Stimulated activated CD4-positive, alpha-beta T cell treated with anti-CD3 and anti-CD28 coated beads, Interleukin-12 subunit alpha, Interleukin-12 subunit beta, amount 100 ng/mL, for 48 hours (primary cell): Measurements from ENCODE around the gene SPATA32.
"Not testable (repeated sequence)": the region's sequence is repeated elsewhere in the genome, so short reads cannot be mapped to it uniquely, and the experiment has no call there.

ENCODE experiments used
- DNase-seq, 3 donors: peaks; one replicate each; pipeline ENCODE4 v3.0.0-alpha.2; 2020; ENCODE audit warnings: low read depth in 2 of 3, low spot score in 1 of 3

The SPATA32 gene

GRCh38 chr17:45273551-45273957, 11.7 kb upstream of the SPATA32 start:
- DNase-seq, result no peak

- no peak for DNase-seq
These were observed 9.7 kb upstream of the SPATA32 start for GRCh38 chr17:45271603-45272002.

- DNase-seq, result peak; percentile 28 to 48 (median 45)
These were observed 9.0 kb upstream of the SPATA32 start for GRCh38 chr17:45270828-45271418.

GRCh38 chr17:45269912-45270311, 8.0 kb upstream of the SPATA32 start:
- no peak for DNase-seq

GRCh38 chr17:45267436-45268055, 5.7 kb upstream of the SPATA32 start:
- no peak for DNase-seq

GRCh38 chr17:45266372-45266926, 4.6 kb upstream of the SPATA32 start:
- DNase-seq, result no peak

GRCh38 chr17:45265821-45266220, 3.9 kb upstream of the SPATA32 start:
- no peak for DNase-seq

GRCh38 chr17:45264988-45265387, 3.1 kb upstream of the SPATA32 start:
- no peak for DNase-seq

GRCh38 chr17:45264430-45264829, 2.5 kb upstream of the SPATA32 start:
- DNase-seq, result no peak

GRCh38 chr17:45263477-45263860, 1.6 kb upstream of the SPATA32 start:
- no peak for DNase-seq

- DNase-seq, result no peak
These were observed 902 bp upstream of the SPATA32 start for GRCh38 chr17:45262516-45263476.

GRCh38 chr17:45260204-45260783, 1.6 kb downstream of the SPATA32 start:
- DNase-seq, result no peak

GRCh38 chr17:45258981-45259380, 2.9 kb downstream of the SPATA32 start:
- DNase-seq, result no peak

- DNase-seq, result no peak
These were observed 4.8 kb downstream of the SPATA32 start for GRCh38 chr17:45257115-45257514.

- no peak for DNase-seq
These were observed 5.6 kb downstream of the SPATA32 start for GRCh38 chr17:45256114-45256966.

- DNase-seq, result no peak
These were observed 6.5 kb downstream of the SPATA32 start for GRCh38 chr17:45255358-45255757.

- no peak for DNase-seq
These were observed 8.0 kb downstream of the SPATA32 start for GRCh38 chr17:45253879-45254278.

GRCh38 chr17:45253237-45253636, 8.7 kb downstream of the SPATA32 start:
- not testable (repeated sequence) for DNase-seq

GRCh38 chr17:45251931-45252330, 10.0 kb downstream of the SPATA32 start:
- DNase-seq, result no peak
